Osteocyte (in vitro differentiated cells): Measurements from ENCODE around the gene PAX5. TPM values are rescaled to one million over a fixed set of nuclear protein-coding genes. Genes with fewer than 3 reads are reported as not detected.

Experiments
- DNase-seq: peaks from one replicate; pipeline ENCODE4 v3.0.0; 2021; ENCODE audit warnings: mixed read lengths; ENCODE audit not compliant: unreplicated experiment; ENCODE audit errors: extremely low spot score
- H3K27ac Mint-ChIP-seq: one replicate; pipeline ENCODE4 v1.8.0; 2021; ENCODE audit warnings: mild to moderate bottlenecking, mixed read lengths; ENCODE audit not compliant: unreplicated experiment
- H3K27me3 Mint-ChIP-seq: one replicate; pipeline ENCODE4 v1.8.0; 2021; ENCODE audit warnings: mixed read lengths; ENCODE audit not compliant: unreplicated experiment
- H3K36me3 Mint-ChIP-seq: one replicate; pipeline ENCODE4 v1.8.0; 2021; ENCODE audit warnings: mixed read lengths; ENCODE audit not compliant: unreplicated experiment
- H3K4me1 Mint-ChIP-seq: one replicate; pipeline ENCODE4 v1.8.0; 2021; ENCODE audit warnings: mixed read lengths; ENCODE audit not compliant: unreplicated experiment
- H3K4me3 Mint-ChIP-seq: one replicate; pipeline ENCODE4 v1.8.0; 2021; ENCODE audit warnings: mild to moderate bottlenecking, moderate library complexity, mixed read lengths; ENCODE audit not compliant: unreplicated experiment
- H3K9me3 Mint-ChIP-seq: one replicate; pipeline ENCODE4 v1.8.0; 2021; ENCODE audit warnings: mixed read lengths; ENCODE audit not compliant: unreplicated experiment
- total RNA-seq: library from RNA; stranded (reverse); gene quantifications from 2 replicates; pipeline ENCODE4 v1.2.1, GENCODE V29; 2021
- TF ChIP-seq, protein P1 (sequence below): fragments of 200-600 bp; sonication (generic); IDR thresholded peaks from 2 replicates; pipeline ENCODE4 v1.5.0; 2021; ENCODE audit warnings: antibody characterized with exemption, mild to moderate bottlenecking, moderate library complexity

PAX5 gene
- total RNA-seq, 1 donor from 2014 or later: not detected

DNA sequence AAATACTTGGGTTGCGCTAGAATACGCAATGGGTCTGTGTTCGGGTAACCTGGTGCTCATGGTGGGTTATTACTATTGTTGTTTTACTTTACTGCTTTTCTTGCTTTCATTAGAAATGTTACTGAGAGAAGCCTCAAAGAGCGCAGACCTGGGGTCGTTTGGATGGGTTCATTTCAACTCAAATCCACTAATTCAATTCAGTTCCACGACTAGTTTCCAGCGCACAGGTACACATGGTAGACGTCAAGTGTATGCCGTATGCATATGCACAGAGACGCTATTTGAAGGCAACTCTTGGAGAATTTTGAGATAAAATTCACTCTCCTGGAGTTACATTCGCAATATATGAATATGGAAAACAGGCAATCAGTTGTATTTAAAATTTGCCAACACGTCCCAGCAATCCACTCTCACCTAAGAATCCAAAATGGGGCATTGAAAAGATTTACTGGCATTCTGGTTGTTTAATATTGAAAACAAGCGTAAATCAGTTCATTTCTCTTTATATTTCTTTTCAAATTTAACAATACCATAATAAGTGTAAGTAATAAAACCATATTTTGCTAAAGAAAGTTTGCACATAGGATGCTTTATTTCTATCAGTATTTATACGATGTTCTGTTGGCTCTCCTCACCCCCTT lies 4.4 kb upstream of the PAX5 start:
- Mint-ChIP-seq H3K27me3 (peaks cover 90% of the 10 kb centered on the region), H3K4me3 (no peak overlapping the region)

DNA sequence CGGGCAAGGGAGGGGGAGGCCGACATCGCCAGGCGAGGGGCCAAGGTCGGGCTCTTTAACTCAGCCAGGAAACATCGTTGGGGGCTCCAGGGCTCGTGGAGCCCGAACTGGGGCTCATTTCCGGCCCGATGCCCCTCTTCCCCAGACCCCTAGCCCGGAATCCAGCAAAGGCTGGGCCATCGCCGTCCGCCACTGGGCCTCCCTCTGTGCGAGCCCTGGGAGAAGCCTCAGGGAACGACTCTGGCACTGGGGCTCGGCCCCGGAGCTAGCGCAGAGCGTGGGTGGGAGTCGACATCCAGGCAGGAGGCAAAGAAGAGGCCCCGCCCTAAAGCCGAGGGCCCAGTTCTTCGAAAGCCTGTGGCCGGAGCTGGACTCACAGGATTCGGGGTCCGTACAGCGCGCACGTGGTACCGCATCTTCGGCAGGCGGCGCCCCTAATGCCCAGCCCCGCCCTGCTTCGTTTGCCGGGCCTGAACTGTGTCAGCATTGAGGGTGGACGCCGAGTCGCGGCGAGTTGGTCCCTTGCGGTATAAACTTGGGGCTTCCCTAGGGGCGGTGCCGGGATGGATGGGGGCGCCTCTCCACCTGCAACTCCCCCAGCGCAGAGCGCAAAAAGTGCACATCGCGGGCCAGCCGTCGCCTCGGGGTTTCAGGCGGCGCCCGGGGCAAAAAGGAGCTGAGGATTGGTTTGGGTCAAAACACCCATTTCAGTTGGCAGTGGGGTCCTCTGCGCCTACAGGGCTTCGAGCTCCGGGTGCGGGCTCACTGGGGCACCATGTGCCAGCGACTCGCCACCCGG lies 3.6 kb upstream of the PAX5 start:
- no peak overlapping the region for H3K27ac Mint-ChIP-seq
- H3K9me3 Mint-ChIP-seq: no peaks in the 10 kb centered on the region
- H3K27me3 Mint-ChIP-seq: peaks cover 91% of the 10 kb centered on the region
- TF ChIP-seq, protein P1, sequence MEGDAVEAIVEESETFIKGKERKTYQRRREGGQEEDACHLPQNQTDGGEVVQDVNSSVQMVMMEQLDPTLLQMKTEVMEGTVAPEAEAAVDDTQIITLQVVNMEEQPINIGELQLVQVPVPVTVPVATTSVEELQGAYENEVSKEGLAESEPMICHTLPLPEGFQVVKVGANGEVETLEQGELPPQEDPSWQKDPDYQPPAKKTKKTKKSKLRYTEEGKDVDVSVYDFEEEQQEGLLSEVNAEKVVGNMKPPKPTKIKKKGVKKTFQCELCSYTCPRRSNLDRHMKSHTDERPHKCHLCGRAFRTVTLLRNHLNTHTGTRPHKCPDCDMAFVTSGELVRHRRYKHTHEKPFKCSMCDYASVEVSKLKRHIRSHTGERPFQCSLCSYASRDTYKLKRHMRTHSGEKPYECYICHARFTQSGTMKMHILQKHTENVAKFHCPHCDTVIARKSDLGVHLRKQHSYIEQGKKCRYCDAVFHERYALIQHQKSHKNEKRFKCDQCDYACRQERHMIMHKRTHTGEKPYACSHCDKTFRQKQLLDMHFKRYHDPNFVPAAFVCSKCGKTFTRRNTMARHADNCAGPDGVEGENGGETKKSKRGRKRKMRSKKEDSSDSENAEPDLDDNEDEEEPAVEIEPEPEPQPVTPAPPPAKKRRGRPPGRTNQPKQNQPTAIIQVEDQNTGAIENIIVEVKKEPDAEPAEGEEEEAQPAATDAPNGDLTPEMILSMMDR: no peak
- H3K36me3 Mint-ChIP-seq: no peaks in the 10 kb centered on the region
- H3K4me3 Mint-ChIP-seq: peak overlapping the region; percentile 79
- H3K4me1 Mint-ChIP-seq: peaks cover 25% of the 10 kb centered on the region
- DNase-seq: no peak

More for the DNA sequence above, 4.4 kb upstream of the PAX5 start:
- TF ChIP-seq, protein P1: no peak
- no peak for DNase-seq
- Mint-ChIP-seq H3K4me1 (peaks cover 25% of the 10 kb centered on the region), H3K9me3 (no peaks in the 10 kb centered on the region), H3K27ac (no peak overlapping the region), H3K36me3 (no peaks in the 10 kb centered on the region)

DNA sequence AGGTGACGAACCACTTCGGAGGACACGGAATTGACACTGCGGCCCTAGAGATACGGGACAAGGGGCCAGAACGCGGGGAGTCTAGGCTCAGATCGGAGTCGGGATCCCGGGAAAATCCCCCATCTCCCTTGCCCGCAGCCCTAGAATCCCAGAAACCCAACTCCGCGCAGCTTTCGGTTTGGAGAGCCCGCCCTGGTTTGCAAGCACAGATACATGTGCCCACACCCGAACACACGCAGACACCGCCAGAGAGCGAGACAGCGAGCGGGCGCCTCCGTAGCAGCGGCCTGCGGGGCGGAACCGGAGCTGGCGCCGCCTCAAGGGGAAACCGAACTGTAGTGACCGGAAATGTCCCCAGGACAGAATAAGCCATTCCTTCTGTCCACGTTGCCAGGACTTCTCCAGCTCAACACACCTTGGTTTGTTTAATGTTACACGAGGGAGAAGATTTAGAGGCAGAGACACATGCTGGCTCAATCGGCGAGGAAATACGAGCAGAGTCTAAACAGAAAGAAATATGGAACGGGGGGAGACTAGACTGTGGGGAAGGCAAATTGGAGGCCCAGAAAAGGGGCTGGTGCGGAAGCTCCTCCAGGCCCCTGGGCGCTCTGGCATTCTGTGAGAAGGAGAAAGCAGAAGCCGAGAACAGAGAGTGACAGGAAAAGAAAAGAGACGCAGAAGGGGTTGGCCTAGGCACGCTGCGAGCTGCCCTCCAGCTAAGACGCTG lies 2.9 kb upstream of the PAX5 start:
- peak overlapping the region; percentile 79 for H3K4me3 Mint-ChIP-seq
- H3K27ac Mint-ChIP-seq: no peak overlapping the region
- peaks cover 91% of the 10 kb centered on the region for H3K27me3 Mint-ChIP-seq
- no peaks in the 10 kb centered on the region for H3K36me3 Mint-ChIP-seq
- TF ChIP-seq, protein P1: no peak
- peaks cover 25% of the 10 kb centered on the region for H3K4me1 Mint-ChIP-seq
- H3K9me3 Mint-ChIP-seq: no peaks in the 10 kb centered on the region
- no peak for DNase-seq

GRCh38 chr9:37036371-37036775 lies 2.3 kb upstream of the PAX5 start:
- Mint-ChIP-seq H3K36me3 (no peaks in the 10 kb centered on the region), H3K27me3 (peaks cover 90% of the 10 kb centered on the region), H3K4me3 (peak overlapping the region; percentile 79), H3K4me1 (peaks cover 25% of the 10 kb centered on the region), H3K9me3 (no peaks in the 10 kb centered on the region), H3K27ac (no peak overlapping the region)
- DNase-seq: no peak
- TF ChIP-seq, protein P1: no peak
